IPS-18c (cell line): ENCODE measurements around the gene CSPG4.

Experiments
- H3K4me3 ChIP-seq: 2 replicates; pipeline ENCODE4 v1.7.0; 2013; ENCODE audit warnings: low read depth, mild to moderate bottlenecking, low read length, moderate library complexity; ENCODE audit not compliant: insufficient read depth
- H3K9me3 ChIP-seq: one replicate; pipeline ENCODE4 v1.6.1; 2013; ENCODE audit warnings: mild to moderate bottlenecking, low read length, moderate library complexity; ENCODE audit not compliant: control insufficient read depth, insufficient read depth

Gene CSPG4

DNA sequence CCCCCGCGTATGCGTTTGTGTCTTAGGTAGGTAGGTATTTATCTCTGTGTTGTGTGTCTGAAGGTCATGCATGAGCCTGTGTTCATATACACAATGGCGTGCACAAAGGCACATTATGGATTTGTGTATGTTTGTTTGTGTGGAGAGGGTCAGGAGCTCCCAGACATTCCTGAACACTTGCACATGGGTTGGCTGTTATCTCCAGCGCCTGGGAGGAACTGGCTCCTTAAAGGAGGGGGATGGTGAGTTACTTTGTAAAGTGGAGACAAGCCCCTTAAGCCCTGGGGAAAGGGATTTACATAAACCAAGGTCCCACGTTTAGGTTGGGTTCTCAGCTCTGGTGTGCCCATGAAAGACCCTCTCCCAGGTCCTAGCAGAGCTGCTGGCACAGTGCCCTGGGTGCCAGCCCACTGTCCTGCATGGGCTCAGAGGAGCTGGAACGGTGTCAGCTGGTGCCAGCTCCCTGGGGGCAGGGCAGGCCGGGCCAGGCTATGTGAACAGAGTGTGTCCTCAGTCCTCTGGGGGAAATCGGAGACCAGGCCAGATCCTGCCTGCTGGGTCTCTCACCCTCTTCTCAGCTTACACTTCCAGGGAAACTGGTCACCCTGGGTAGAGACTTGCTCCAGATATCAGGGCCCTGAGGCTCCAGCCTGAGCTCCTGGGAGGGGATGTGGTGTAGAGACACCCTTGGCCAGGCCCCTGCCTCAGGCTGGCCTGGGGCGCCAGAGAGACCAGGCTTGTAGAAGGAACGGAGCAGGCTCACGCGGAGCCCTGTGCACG, 39.8 kb downstream of the CSPG4 start:
- no peak overlapping the region for H3K4me3 ChIP-seq

GRCh38 chr15:75671730-75672602, 40.7 kb downstream of the CSPG4 start:
- Histone ChIP-seq H3K4me3 (no peak overlapping the region), H3K9me3 (no peaks in the 10 kb centered on the region)

More for the DNA sequence above, 39.8 kb downstream of the CSPG4 start:
- H3K9me3 ChIP-seq: no peaks in the 10 kb centered on the region

- Histone ChIP-seq H3K4me3 (no peak overlapping the region), H3K9me3 (no peaks in the 10 kb centered on the region)
These were observed 42.8 kb downstream of the CSPG4 start for GRCh38 chr15:75669879-75670212.

- Histone ChIP-seq H3K9me3 (no peaks in the 10 kb centered on the region), H3K4me3 (no peak overlapping the region)
These were observed 43.3 kb downstream of the CSPG4 start for GRCh38 chr15:75669191-75669878.

DNA sequence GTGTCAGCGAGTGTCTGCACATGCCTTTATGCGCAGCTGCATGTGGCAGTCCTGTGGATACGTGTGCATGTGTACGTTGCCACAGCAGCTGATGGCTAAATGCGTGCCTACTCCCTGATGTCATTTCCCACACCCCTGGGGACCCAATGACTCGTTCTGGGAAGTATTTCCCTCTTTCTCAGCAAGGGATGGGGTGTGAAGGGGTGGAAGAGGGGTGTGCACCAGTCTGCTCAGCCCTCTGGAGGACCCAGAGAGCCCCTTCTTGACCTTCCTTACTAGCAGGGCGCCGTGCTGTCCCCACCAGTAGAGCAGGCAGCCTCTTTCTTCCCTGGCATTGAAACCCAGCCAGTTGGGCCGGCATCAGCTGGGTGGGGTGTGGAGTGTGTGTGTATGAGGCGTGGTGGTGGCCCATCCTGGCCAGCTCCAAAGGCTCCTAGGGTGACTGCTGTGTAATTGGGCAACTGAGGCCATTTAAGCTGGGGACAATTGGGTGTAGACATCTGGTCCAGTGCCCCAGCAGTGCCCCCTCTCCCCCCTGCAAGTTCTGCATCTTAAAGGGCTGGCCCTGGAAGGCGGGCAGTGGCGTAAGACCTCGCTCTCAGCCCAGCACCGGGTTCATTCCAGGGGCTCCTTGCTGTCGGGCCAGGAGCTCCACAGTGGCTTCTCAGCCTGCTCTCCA, 45.7 kb downstream of the CSPG4 start:
- H3K4me3 ChIP-seq: no peak overlapping the region
- no peaks in the 10 kb centered on the region for H3K9me3 ChIP-seq

DNA sequence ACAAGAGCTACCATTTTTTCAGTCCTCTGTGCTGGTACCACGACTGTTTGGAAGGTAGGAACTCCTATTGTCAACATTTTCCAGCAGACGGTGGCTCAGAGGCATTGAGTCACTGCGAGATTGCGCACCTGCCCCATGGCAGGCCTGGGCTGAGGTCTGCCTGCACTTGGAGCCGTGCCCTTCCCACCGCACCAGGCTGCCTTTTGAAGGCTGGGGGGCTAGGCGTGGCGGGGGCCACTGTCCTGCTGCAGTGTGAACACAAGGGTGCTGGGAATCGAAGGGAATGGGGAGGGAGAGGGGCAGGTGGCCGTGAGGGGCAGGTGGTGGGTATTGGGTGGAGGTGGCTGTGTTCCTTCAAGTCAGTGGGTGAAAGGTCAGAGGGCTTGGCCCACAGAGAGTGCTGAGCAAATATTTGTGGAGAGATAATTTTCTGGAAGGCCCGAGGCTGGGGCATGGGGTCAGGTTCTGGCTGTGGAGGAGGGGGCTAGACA, 48.7 kb downstream of the CSPG4 start:
- Histone ChIP-seq H3K4me3 (no peak overlapping the region), H3K9me3 (no peaks in the 10 kb centered on the region)

GRCh38 chr15:75662823-75663519, 49.7 kb downstream of the CSPG4 start:
- no peak overlapping the region for H3K4me3 ChIP-seq
- no peaks in the 10 kb centered on the region for H3K9me3 ChIP-seq

- Histone ChIP-seq H3K9me3 (no peaks in the 10 kb centered on the region), H3K4me3 (no peak overlapping the region)
These were observed 50.9 kb downstream of the CSPG4 start for GRCh38 chr15:75661756-75662140.

DNA sequence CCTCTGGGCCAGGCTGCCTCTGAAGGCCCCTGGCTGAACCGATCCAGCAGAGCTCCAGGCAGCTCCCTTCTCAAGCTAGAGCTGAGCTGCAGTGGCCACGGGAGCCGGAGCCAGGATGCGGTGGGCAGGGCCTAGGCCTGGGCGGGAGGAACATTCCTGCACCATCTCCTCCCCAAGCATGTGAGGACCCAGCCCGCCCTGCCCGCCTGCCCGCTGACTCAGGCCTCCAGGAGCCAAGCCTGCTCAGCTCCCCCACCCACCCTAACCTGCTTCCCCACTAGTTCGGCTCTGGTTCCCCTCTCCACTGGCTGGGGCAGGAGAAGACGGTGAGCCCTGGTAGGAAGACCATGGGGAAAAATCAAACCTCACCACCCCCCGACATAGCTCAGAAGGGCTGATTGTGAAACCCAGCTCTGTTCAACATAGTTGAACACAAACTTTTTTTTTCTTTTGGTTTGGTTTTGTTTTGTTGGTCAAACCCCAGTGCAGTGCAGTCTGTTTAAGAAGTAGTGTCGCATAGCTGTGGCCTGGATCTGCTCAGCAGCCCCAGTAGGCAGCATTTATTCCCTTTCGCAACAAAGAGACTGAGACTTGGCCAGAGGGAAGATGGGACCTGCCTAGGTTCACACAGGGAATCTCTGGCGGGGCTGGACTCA, 51.4 kb downstream of the CSPG4 start:
- Histone ChIP-seq H3K4me3 (no peak overlapping the region), H3K9me3 (no peaks in the 10 kb centered on the region)

GRCh38 chr15:75659928-75660645, 52.6 kb downstream of the CSPG4 start:
- H3K4me3 ChIP-seq: no peak overlapping the region
- no peaks in the 10 kb centered on the region for H3K9me3 ChIP-seq

GRCh38 chr15:75659141-75659771, 53.4 kb downstream of the CSPG4 start:
- Histone ChIP-seq H3K4me3 (no peak overlapping the region), H3K9me3 (no peaks in the 10 kb centered on the region)

GRCh38 chr15:75656813-75657212, 55.8 kb downstream of the CSPG4 start:
- no peaks in the 10 kb centered on the region for H3K9me3 ChIP-seq
- H3K4me3 ChIP-seq: no peak overlapping the region

- no peaks in the 10 kb centered on the region for H3K9me3 ChIP-seq
- no peak overlapping the region for H3K4me3 ChIP-seq
These were observed 56.3 kb downstream of the CSPG4 start for GRCh38 chr15:75656331-75656730.

GRCh38 chr15:75655931-75656330, 56.7 kb downstream of the CSPG4 start:
- Histone ChIP-seq H3K9me3 (no peaks in the 10 kb centered on the region), H3K4me3 (no peak overlapping the region)

- no peaks in the 10 kb centered on the region for H3K9me3 ChIP-seq
- H3K4me3 ChIP-seq: no peak overlapping the region; the same call in 1 of the 2 replicates
These were observed 58.3 kb downstream of the CSPG4 start for GRCh38 chr15:75654201-75654907.
